ENCODE data around the gene ZNF691. TPM values are rescaled to one million over a fixed set of nuclear protein-coding genes. Genes with fewer than 3 reads are reported as not detected.

Gene ZNF691, protein sequence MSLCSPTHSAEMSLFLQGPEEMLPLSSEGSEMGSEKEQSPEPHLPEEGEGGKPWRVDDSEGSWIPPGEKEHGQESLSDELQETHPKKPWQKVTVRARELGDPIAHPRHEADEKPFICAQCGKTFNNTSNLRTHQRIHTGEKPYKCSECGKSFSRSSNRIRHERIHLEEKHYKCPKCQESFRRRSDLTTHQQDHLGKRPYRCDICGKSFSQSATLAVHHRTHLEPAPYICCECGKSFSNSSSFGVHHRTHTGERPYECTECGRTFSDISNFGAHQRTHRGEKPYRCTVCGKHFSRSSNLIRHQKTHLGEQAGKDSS
- 10 to 100 TPM in 2 of 4 donors, 1 to 10 TPM in 2; 7.1 to 25.5 (median 9.8) TPM for total RNA-seq

DNA sequence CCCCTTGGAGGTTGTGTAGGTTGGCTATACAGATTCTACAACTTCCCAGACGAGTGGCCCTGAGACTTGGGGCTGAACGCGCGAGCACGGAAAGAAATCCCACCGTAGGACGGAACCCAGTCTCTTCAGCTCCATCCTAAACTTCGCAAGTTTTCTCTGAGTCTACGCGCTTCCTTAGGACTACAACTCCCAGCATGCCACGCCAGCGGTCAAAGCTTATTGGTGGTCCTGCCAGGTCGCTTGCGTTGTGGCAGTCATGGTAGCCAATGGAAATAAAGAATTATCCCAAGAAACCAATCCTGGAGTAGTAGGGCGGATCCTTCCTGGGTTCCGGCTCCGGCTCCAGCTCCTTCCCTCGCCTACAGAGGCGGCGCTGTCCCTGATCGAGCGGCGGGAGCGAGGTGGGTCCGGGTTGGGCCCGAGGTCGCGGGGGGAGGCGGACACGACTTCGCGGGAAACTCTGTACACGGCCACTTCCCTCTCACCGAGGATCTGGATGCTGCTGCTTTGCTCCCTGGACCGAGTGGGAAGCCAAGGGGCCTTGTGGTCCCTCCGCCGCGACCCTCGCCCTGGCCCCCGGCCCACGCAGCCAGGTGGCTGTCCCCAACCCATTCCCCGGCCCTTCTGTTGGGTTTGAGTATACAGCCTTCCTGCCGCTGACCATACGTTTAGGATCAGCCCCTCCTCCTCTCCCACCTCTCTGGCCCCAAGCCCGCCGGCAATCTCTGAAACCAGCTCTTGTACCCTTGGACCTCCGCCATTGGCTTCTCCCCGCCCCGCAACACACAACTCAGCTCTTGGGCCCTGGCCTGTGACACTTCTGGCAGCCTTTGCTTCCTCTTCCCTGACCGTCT is at the start of gene ZNF691:
Gene ZNF691, plus strand, starts transcription at position 357 of the 854 bp plus-strand sequence. CDS start 3,046 bp downstream, outside the sequence.
- intact Hi-C loops (cut with DNase I; ENCODE audit: low total_unique reads) (loop anchor here (1.0 to 10.0 kb wide), 3 partner anchors 29 to 162 kb away; partner anchors contain the start of genes C1orf50, ERMAP, P3H1 and SVBP), in situ Hi-C loops (cut with MboI; ENCODE audit: low sequenced_read_pairs in 4 of 4) (no loop called here)
- no peaks in the 10 kb centered on the region for H3K27me3 ChIP-seq
- H3K9me3 ChIP-seq, result no peaks in the 10 kb centered on the region
- peaks cover 0 to 26% of the 10 kb centered on the region in 2 donors for H3K36me3 ChIP-seq
- peak; percentile 96 to 97 for DNase-seq
- peak; percentile 65 to 74 for TF ChIP-seq POLR2A (IDR thresholded peaks at IDR 0.05)
- TF ChIP-seq, protein P1, sequence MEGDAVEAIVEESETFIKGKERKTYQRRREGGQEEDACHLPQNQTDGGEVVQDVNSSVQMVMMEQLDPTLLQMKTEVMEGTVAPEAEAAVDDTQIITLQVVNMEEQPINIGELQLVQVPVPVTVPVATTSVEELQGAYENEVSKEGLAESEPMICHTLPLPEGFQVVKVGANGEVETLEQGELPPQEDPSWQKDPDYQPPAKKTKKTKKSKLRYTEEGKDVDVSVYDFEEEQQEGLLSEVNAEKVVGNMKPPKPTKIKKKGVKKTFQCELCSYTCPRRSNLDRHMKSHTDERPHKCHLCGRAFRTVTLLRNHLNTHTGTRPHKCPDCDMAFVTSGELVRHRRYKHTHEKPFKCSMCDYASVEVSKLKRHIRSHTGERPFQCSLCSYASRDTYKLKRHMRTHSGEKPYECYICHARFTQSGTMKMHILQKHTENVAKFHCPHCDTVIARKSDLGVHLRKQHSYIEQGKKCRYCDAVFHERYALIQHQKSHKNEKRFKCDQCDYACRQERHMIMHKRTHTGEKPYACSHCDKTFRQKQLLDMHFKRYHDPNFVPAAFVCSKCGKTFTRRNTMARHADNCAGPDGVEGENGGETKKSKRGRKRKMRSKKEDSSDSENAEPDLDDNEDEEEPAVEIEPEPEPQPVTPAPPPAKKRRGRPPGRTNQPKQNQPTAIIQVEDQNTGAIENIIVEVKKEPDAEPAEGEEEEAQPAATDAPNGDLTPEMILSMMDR (IDR thresholded peaks at IDR 0.05 in 4 of 5, conservative IDR thresholded peaks at IDR 0.05 in 1 of 5), result peak; percentile 11 to 63 (median 23)
- H3K4me1 ChIP-seq, result peaks cover 18 to 23% of the 10 kb centered on the region in 2 donors
- peak within 1 kb of the TSS; percentile 92 to 96 (median 94) for H3K27ac ChIP-seq
- H3K4me3 ChIP-seq, result peak within 1 kb of the TSS; percentile 79 to 99 (median 98)
- ATAC-seq, result peak; percentile 100

DNA sequence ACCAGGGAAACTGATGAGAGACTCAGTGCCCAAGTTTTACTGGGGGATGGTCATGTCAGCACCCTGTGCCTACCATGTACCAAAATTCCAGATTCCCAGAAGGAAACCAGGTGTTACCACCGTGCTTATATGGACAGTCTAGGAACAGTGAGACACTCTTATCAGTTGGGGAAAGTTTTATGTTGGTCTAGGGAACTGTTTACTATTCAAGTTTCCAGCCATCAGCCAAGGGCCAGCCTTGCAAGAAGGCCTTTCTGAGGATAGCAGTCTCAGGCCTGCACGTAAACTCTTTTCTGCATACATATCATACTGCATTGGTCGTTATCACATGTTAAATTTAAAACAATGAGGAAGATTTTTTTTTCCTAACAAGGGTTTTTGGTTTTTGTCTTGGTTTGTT is 49.0 kb upstream of the ZNF691 start:
- in situ Hi-C loops (cut with MboI; ENCODE audit: low sequenced_read_pairs in 4 of 4) (loop anchor here in 2 of 4 donors (25.0 kb wide), 1 partner anchor 265 kb away; no protein-coding TSS in a partner anchor), intact Hi-C loops (cut with DNase I; ENCODE audit: low total_unique reads) (no loop called here)
- no peak for DNase-seq
- no peaks in the 10 kb centered on the region for H3K27me3 ChIP-seq
- H3K4me1 ChIP-seq, result no peaks in the 10 kb centered on the region
- ATAC-seq, result no peak
- no peaks in the 10 kb centered on the region for H3K36me3 ChIP-seq
- TF ChIP-seq, protein P1 (IDR thresholded peaks at IDR 0.05 in 4 of 5, conservative IDR thresholded peaks at IDR 0.05 in 1 of 5), result no peak
- no peak for TF ChIP-seq POLR2A (IDR thresholded peaks at IDR 0.05)
- no peaks in the 10 kb centered on the region for H3K9me3 ChIP-seq
- no peak overlapping the region for H3K4me3 ChIP-seq
- H3K27ac ChIP-seq, result no peak overlapping the region

DNA sequence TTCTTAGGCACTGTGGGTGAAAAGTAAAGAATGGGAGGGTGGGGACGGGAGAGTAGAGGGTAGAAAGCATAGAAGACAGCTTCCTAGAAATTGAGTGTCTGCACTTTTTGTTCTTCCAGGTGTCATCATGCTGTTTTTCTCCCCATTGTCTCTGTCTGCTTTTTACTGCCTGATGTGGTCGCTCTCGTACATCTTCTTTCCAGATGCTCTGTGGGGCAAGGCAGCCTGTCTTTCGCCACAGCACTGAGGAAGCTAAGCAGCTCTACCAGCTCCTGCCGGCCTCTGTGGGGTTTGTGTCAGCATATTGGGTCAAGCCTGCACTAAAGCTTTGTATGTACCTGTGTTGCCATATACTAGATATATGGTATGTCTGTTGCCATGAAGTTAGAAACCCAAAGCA is 48.4 kb upstream of the ZNF691 start:
- in situ Hi-C loops (cut with MboI; ENCODE audit: low sequenced_read_pairs in 4 of 4), result loop anchor here in 2 of 4 donors (25.0 kb wide), 1 partner anchor 264 kb away; no protein-coding TSS in a partner anchor

DNA sequence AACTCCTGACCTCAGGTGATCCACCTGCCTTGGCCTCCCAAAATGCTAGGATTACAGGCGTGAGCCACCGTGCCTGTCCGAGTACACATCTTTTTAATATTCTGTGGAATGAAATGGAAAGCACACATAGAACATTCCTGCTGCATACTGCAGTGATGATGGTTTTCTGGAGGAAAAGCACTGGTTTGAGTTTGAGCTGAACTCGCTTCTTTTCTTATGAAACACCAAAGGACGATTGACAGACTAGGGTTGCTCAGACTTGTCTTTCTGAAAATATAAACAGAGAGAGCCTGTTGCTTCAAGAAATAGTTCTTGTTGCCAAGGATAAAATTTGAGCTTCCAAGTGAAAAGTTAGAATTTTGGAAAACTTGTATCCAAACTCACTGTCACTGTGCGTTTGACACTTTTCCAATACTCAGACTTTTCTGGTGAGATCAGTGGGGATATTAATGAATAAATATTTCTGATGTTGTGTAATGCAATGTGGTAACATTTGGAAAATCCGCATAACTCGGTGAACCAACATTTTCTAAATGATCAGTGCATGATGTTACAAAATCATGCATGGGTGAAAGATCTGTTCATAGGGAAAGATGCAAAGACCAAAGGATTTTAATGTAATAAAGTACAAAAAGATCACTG is 44.5 kb upstream of the ZNF691 start:
- ATAC-seq (peak in 1 of 2 donors; percentile 33), DNase-seq (no peak)
- no peak overlapping the region for H3K4me3 ChIP-seq
- intact Hi-C loops (cut with DNase I; ENCODE audit: low total_unique reads) (no loop called here), in situ Hi-C loops (cut with MboI; ENCODE audit: low sequenced_read_pairs in 4 of 4) (no loop called here)
- H3K36me3 ChIP-seq, result no peaks in the 10 kb centered on the region
- no peaks in the 10 kb centered on the region for H3K27me3 ChIP-seq
- peaks cover 0 to 4% of the 10 kb centered on the region in 2 donors for H3K4me1 ChIP-seq
- TF ChIP-seq POLR2A (IDR thresholded peaks at IDR 0.05), result no peak
- TF ChIP-seq, protein P1 (IDR thresholded peaks at IDR 0.05 in 4 of 5, conservative IDR thresholded peaks at IDR 0.05 in 1 of 5), result no peak
- H3K9me3 ChIP-seq, result no peaks in the 10 kb centered on the region
- H3K27ac ChIP-seq, result no peak overlapping the region

More for the DNA sequence above, 48.4 kb upstream of the ZNF691 start:
- no peak for DNase-seq
- Histone ChIP-seq H3K4me3 (no peak overlapping the region), H3K27me3 (no peaks in the 10 kb centered on the region), H3K4me1 (no peaks in the 10 kb centered on the region), H3K27ac (no peak overlapping the region), H3K9me3 (no peaks in the 10 kb centered on the region), H3K36me3 (no peaks in the 10 kb centered on the region)
- TF ChIP-seq POLR2A (IDR thresholded peaks at IDR 0.05), result no peak
- TF ChIP-seq, protein P1 (IDR thresholded peaks at IDR 0.05 in 4 of 5, conservative IDR thresholded peaks at IDR 0.05 in 1 of 5), result no peak
- intact Hi-C loops (cut with DNase I; ENCODE audit: low total_unique reads), result no loop called here
- ATAC-seq, result no peak

Data from gastrocnemius medialis (tissue), 4 donors.